H1 (cell line): Measurements from ENCODE around the gene ITGA5. TPM values are rescaled to one million over a fixed set of nuclear protein-coding genes. Genes with fewer than 3 reads are reported as not detected.

Source experiments
- CTCF ChIA-PET: fragments of 300-600 bp; sonication (Branson Sonifier 250); formaldehyde crosslinking; loops from one replicate; lab custom pipeline; 2021; ENCODE audit not compliant: partially characterized antibody; lab: Charles Lee
- POLR2A ChIA-PET: fragments of 300-600 bp; sonication (Branson Sonifier 250); formaldehyde crosslinking; loops from one replicate; lab custom pipeline; 2021; ENCODE audit warnings: inconsistent platforms; ENCODE audit not compliant: partially characterized antibody; lab: Charles Lee
- DNase-seq, 2 experiments: peaks; one replicate each; pipeline versions ENCODE4 v3.0.0 to v3.0.0-alpha.2; 2010 to 2022; ENCODE audit warnings: low spot score in 2 of 2, low read depth in 1 of 2, mixed read lengths in 1 of 2
- FAIRE-seq: peaks from 2 replicates; lab custom pipeline; 2011; peaks lifted over from hg19 to GRCh38; lab: Jason Lieb, UNC
- H2AFZ ChIP-seq: 2 replicates; pipeline ENCODE4 v1.8.1; 2012; ENCODE audit warnings: low read length, inconsistent platforms
- H2AK5ac ChIP-seq: 2 replicates; pipeline ENCODE4 v1.6.1; 2013; ENCODE audit warnings: low read depth, low read length
- H2BK120ac ChIP-seq: replicated peaks from 2 replicates; pipeline ENCODE3; 2013; ENCODE audit warnings: low read depth, low read length, inconsistent platforms
- H2BK12ac ChIP-seq: 2 replicates; pipeline ENCODE4 v1.6.1; 2013; ENCODE audit warnings: low read depth, low read length
- H2BK15ac ChIP-seq: 2 replicates; pipeline ENCODE4 v1.6.1; 2013; ENCODE audit warnings: low read length
- H2BK20ac ChIP-seq: 2 replicates; pipeline ENCODE4 v1.6.1; 2013; ENCODE audit warnings: low read length
- H2BK5ac ChIP-seq: 2 replicates; pipeline ENCODE4 v1.6.1; 2013; ENCODE audit warnings: low read depth, low read length
- H3K14ac ChIP-seq: 2 replicates; pipeline ENCODE4 v1.6.1; 2013; ENCODE audit warnings: inconsistent platforms; ENCODE audit not compliant: insufficient read length
- H3K18ac ChIP-seq: 2 replicates; pipeline ENCODE4 v1.6.1; 2013; ENCODE audit warnings: low read length; ENCODE audit errors: extremely low read depth
- H3K23ac ChIP-seq: 2 replicates; pipeline ENCODE4 v1.6.1; 2013; ENCODE audit warnings: inconsistent platforms; ENCODE audit not compliant: insufficient read length
- H3K23me2 ChIP-seq: 2 replicates; pipeline ENCODE4 v1.6.1; 2013; ENCODE audit warnings: low read depth, low read length
- H3K27ac ChIP-seq: 2 replicates; pipeline ENCODE4 v1.6.1; 2011; ENCODE audit warnings: low read depth, low read length, inconsistent platforms
- H3K27me3 ChIP-seq, 4 experiments: replicated peaks in 1 of 4; 1 replicate in 1 of 4; 2 replicates in 3 of 4; pipeline versions ENCODE4 v1.6.1 to v1.8.1; 2011 to 2013; ENCODE audit warnings: low read length in 3 of 4, mild to moderate bottlenecking in 3 of 4, inconsistent platforms in 2 of 4, mixed read lengths in 2 of 4, moderate library complexity in 1 of 4; ENCODE audit not compliant: control insufficient read depth in 3 of 4, insufficient read depth in 3 of 4; ENCODE audit errors: extremely low read depth in 1 of 4
- H3K36me3 ChIP-seq, 4 experiments: 2 replicates each; pipeline versions ENCODE4 v1.6.1 to v1.8.1; 2011 to 2013; ENCODE audit warnings: mild to moderate bottlenecking in 4 of 4, low read length in 3 of 4, moderate library complexity in 2 of 4, control low read depth in 1 of 4, inconsistent platforms in 1 of 4; ENCODE audit not compliant: insufficient read depth in 4 of 4, control insufficient read depth in 2 of 4
- H3K4ac ChIP-seq: replicated peaks from 2 replicates; pipeline ENCODE3; 2013; ENCODE audit warnings: low read length, low read depth, mixed read lengths, inconsistent platforms; ENCODE audit not compliant: insufficient read length
- H3K4me1 ChIP-seq, 4 experiments: replicated peaks in 1 of 4; 1 replicate in 1 of 4; 2 replicates in 3 of 4; pipeline versions ENCODE4 v1.6.1 to v1.8.1; 2011 to 2013; ENCODE audit warnings: low read length in 3 of 4, inconsistent platforms in 2 of 4, mixed read lengths in 1 of 4; ENCODE audit not compliant: insufficient read depth in 4 of 4, control insufficient read depth in 3 of 4
- H3K4me2 ChIP-seq, 2 experiments: 2 replicates each; pipeline versions ENCODE4 v1.6.1 to v1.8.1; 2011 to 2013; ENCODE audit warnings: low read depth in 2 of 2, low read length in 2 of 2, control low read depth in 1 of 2, inconsistent platforms in 1 of 2, mild to moderate bottlenecking in 1 of 2; ENCODE audit not compliant: insufficient read depth in 1 of 2
- H3K4me3 ChIP-seq, 4 experiments: fragments of 200-600, 300-600 bp in 1 of 4; sonication (generic), shearing (Covaris generic), sonication (Bioruptor Twin) in 1 of 4; 2 replicates each; pipeline versions ENCODE4 v1.5.1 to v1.8.1; 2011 to 2016; ENCODE audit warnings: low read length in 4 of 4, low read depth in 3 of 4, control low read depth in 2 of 4, inconsistent platforms in 2 of 4, mild to moderate bottlenecking in 2 of 4, mixed read lengths in 1 of 4, moderate library complexity in 1 of 4; ENCODE audit not compliant: insufficient read depth in 2 of 4; ENCODE audit errors: extremely low read depth in 1 of 4
- H3K56ac ChIP-seq: replicated peaks from 2 replicates; pipeline ENCODE3; 2013; ENCODE audit warnings: low read depth, mild to moderate bottlenecking, mixed read lengths, low read length, inconsistent platforms; ENCODE audit not compliant: insufficient read length
- H3K79me1 ChIP-seq: 2 replicates; pipeline ENCODE4 v1.6.1; 2013; ENCODE audit warnings: low read depth, low read length, control low read depth
- H3K79me2 ChIP-seq, 2 experiments: 2 replicates each; pipeline versions ENCODE4 v1.6.1 to v1.8.1; 2012 to 2013; ENCODE audit warnings: low read length in 2 of 2, mild to moderate bottlenecking in 2 of 2, inconsistent platforms in 1 of 2; ENCODE audit not compliant: insufficient read depth in 2 of 2, control insufficient read depth in 1 of 2
- H3K9ac ChIP-seq, 4 experiments: replicated peaks in 1 of 4; 1 replicate in 1 of 4; 2 replicates in 3 of 4; pipeline versions ENCODE4 v1.6.1 to v1.8.1; 2011 to 2013; ENCODE audit warnings: low read depth in 3 of 4, low read length in 3 of 4, control low read depth in 2 of 4, mild to moderate bottlenecking in 2 of 4, moderate library complexity in 2 of 4, inconsistent platforms in 1 of 4; ENCODE audit errors: extremely low read depth in 1 of 4
- H3K9me3 ChIP-seq, 2 experiments: 2 replicates each; pipeline versions ENCODE4 v1.6.1 to v1.8.1; 2012 to 2013; ENCODE audit warnings: mild to moderate bottlenecking in 2 of 2, moderate library complexity in 2 of 2, control low read depth in 1 of 2, inconsistent platforms in 1 of 2, low read depth in 1 of 2, low read length in 1 of 2, mixed read lengths in 1 of 2; ENCODE audit not compliant: insufficient read depth in 2 of 2
- H4K20me1 ChIP-seq, 2 experiments: replicated peaks in 1 of 2; 2 replicates each; pipeline versions ENCODE3 to v1.8.1; 2011 to 2013; ENCODE audit warnings: inconsistent platforms in 2 of 2, low read length in 2 of 2, mild to moderate bottlenecking in 1 of 2; ENCODE audit not compliant: insufficient read depth in 2 of 2, control insufficient read depth in 1 of 2
- H4K5ac ChIP-seq: 2 replicates; pipeline ENCODE4 v1.6.1; 2013; ENCODE audit warnings: low read length, low read depth, mixed read lengths, inconsistent platforms; ENCODE audit not compliant: insufficient read length
- H4K8ac ChIP-seq: 2 replicates; pipeline ENCODE4 v1.8.0; 2013; ENCODE audit warnings: mild to moderate bottlenecking, moderate library complexity, low read length, inconsistent platforms; ENCODE audit not compliant: insufficient read depth; ENCODE audit errors: extremely low read depth
- H4K91ac ChIP-seq: replicated peaks from 2 replicates; pipeline ENCODE3; 2013; ENCODE audit warnings: low read length, mixed read lengths, inconsistent platforms; ENCODE audit not compliant: insufficient read length
- CBX5 ChIP-seq: fragments of 300-800, 300-1000 bp; sonication (generic); IDR thresholded peaks from 2 replicates; pipeline ENCODE4 v1.7.1; 2016; ENCODE audit warnings: antibody characterized with exemption, low read length, low read depth
- EZH2 ChIP-seq: fragments of 200-600 bp; sonication (generic); IDR thresholded peaks from 2 replicates; pipeline ENCODE4 v1.7.1; 2012; ENCODE audit warnings: low read depth, mild to moderate bottlenecking, moderate library complexity, low read length, inconsistent platforms; ENCODE audit not compliant: severe bottlenecking
- JUN ChIP-seq: IDR thresholded peaks from 2 replicates; pipeline ENCODE4 v1.6.1; 2011; ENCODE audit warnings: low read depth, mild to moderate bottlenecking, improper control_type of control experiment, low read length
- KDM5A ChIP-seq: fragments of 200-600 bp; IDR thresholded peaks from 2 replicates; pipeline ENCODE4 v1.7.1; 2012; ENCODE audit warnings: mild to moderate bottlenecking, low read length, inconsistent platforms, mixed read lengths
- MAFK ChIP-seq: IDR thresholded peaks from 2 replicates; pipeline ENCODE4 v1.6.1; 2012; ENCODE audit warnings: low read depth, mild to moderate bottlenecking, improper control_type of control experiment, low read length
- POLR2AphosphoS5 ChIP-seq: IDR thresholded peaks from 2 replicates; pipeline ENCODE4 v1.6.1; 2011; ENCODE audit warnings: low read depth, low read length
- POU5F1 ChIP-seq: IDR thresholded peaks from 2 replicates; pipeline ENCODE4 v1.6.1; 2011; ENCODE audit warnings: low read depth, mild to moderate bottlenecking, low read length, moderate library complexity
- SP1 ChIP-seq: IDR thresholded peaks from 2 replicates; pipeline ENCODE4 v1.6.1; 2011; ENCODE audit warnings: low read depth, low read length
- SUZ12 ChIP-seq: fragments of 200-600 bp; sonication (generic); IDR thresholded peaks from 2 replicates; pipeline ENCODE4 v1.6.1; 2012; ENCODE audit warnings: mild to moderate bottlenecking, inconsistent platforms, low read length, moderate library complexity, mixed read lengths
- ZNF274 ChIP-seq: IDR thresholded peaks from 2 replicates; pipeline ENCODE4 v1.7.0; 2012; ENCODE audit warnings: low read length, borderline replicate concordance; ENCODE audit errors: extremely low read depth
- WGBS, 2 experiments: shearing (Covaris generic) in 1 of 2; methylation state at CpG; one replicate each; pipeline versions ENCODE4 v1.1.6 to v1.1.7; 2013 to 2015; ENCODE audit warnings: low lambda C conversion rate in 2 of 2, mixed read lengths in 2 of 2, inconsistent platforms in 1 of 2, low coverage in 1 of 2, missing lambda C conversion rate in 1 of 2; ENCODE audit not compliant: insufficient replicate concordance in 2 of 2, insufficient coverage in 1 of 2, insufficient read length in 1 of 2; ENCODE audit errors: extremely low coverage in 1 of 2, missing lambda C conversion rate in 1 of 2; 5-methylcytosine and 5-hydroxymethylcytosine counted together
- polyA plus RNA-seq, 7 experiments: library from polyadenylated mRNA; depleted of rRNA in 3 of 7; stranded (reverse) in 5 of 7; unstranded in 2 of 7; fragments of >200 nt in 5 of 7; fragments of 200-250 nt in 2 of 7; gene quantifications; 1 replicate in 5 of 7; 2 replicates in 1 of 7; 4 replicates in 1 of 7; pipeline versions ENCODE4 v1.2.1 to v1.2.3, GENCODE V29; 2011 to 2013; ENCODE audit warnings: missing spikeins in 2 of 7, mixed read lengths in 2 of 7
- total RNA-seq: library from RNA; stranded (reverse); fragmentation: NEBNext Ultra II Directional; extraction: Animal tissue kit (Norgen Biotek cat#: 25700); gene quantifications from 2 replicates; pipeline ENCODE4 v1.2.1, GENCODE V29; 2021
- TF ChIP-seq, protein P1 (sequence below): IDR thresholded peaks from 2 replicates; pipeline ENCODE4 v1.6.1; 2012; ENCODE audit warnings: low read length, inconsistent platforms

Gene ITGA5
- total and polyA plus RNA-seq, 2 of the 8 experiments (the other 6 are each of a cell fraction or from before 2014, with no cell fraction given) = 11.6 to 19.4 TPM

DNA sequence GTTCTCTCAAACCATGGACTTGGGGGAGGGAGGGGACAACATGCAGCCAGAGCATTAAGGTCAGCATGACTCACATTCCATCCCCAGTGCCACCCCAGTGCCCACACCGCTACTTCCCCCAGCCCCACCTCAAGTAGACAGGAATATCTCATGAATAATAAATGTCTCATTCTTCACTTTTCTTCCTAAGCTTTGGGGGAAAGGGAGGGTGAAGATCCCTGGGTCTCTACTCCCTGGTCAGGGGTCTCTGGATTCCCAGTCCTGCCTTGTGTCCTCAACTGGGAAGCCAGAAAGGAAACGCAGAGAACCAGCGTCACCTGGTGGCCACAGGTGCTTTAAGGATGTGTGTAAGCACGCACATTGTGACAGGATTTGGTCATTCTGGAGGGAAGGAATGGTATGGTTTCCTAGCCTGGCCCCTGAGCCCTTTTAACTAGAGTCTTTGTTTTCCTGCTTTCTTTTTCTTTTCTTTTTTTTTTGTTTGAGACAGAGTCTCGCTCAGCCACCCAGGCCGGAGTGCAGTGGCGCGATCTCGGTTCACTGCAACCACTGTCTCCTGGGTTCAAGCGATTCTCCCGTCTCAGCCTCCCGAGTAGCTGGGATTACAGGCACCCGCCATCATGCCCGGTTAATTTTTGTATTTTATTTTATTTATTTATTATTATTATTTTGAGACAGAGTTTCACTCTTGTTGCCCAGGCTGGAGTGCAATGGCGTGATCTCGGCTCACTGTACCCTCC lies 58.2 kb downstream of the ITGA5 start:
- no peaks in the 10 kb centered on the region; a peak in 1 of 7 replicates for H3K27me3 ChIP-seq
- WGBS, 2 experiments = 58% methylated on average over 16 of the region's 16 CpGs; no CpG with 5 or more reads in 1 of the 2 experiments
- no peak overlapping the region for H2BK12ac ChIP-seq
- H4K8ac ChIP-seq = no peak overlapping the region
- peak overlapping the region; percentile 36; the same call in 1 of the 2 replicates for H2BK15ac ChIP-seq
- no peak overlapping the region for H2BK5ac ChIP-seq
- no peak overlapping the region for H3K14ac ChIP-seq
- H3K23me2 ChIP-seq = peaks cover 13% of the 10 kb centered on the region
- no peaks in the 10 kb centered on the region for H3K9me3 ChIP-seq
- no peaks in the 10 kb centered on the region for H4K20me1 ChIP-seq
- H2AK5ac ChIP-seq = no peak overlapping the region
- no peaks in the 10 kb centered on the region for H3K79me1 ChIP-seq
- no peak overlapping the region for H3K18ac ChIP-seq
- H3K4ac ChIP-seq = no peak overlapping the region
- no peaks in the 10 kb centered on the region for H3K79me2 ChIP-seq
- no peak overlapping the region for H3K9ac ChIP-seq
- peak; percentile 66 to 93 for DNase-seq
- H4K5ac ChIP-seq = no peak overlapping the region
- ChIA-PET POLR2A (interaction anchor here (0.6 to 9.2 kb wide), 12 partner anchors 10 to 143 kb away, joined by 3 to 133 read pairs (median 5); partner anchors contain the start of genes CBX5, COPZ1 and HNRNPA1), CTCF (interaction anchor here (0.7 to 9.2 kb wide), 28 partner anchors 10 to 225 kb away, joined by 3 to 348 read pairs (median 7); partner anchors contain the start of genes COPZ1, NFE2 and ZNF385A)
- no peak overlapping the region for H2AFZ ChIP-seq
- no peak overlapping the region for H3K23ac ChIP-seq
- no peaks in the 10 kb centered on the region for H3K36me3 ChIP-seq
- no peak overlapping the region for H3K27ac ChIP-seq
- H4K91ac ChIP-seq = no peak overlapping the region
- H3K56ac ChIP-seq = no peak overlapping the region
- no peak overlapping the region for H3K4me3 ChIP-seq
- peak; percentile 69 for FAIRE-seq
- H3K4me1 ChIP-seq = peaks cover 8 to 25% (median 14%) of the 10 kb centered on the region in 4 experiments
- no peak overlapping the region for H2BK120ac ChIP-seq
- H3K4me2 ChIP-seq = no peak overlapping the region
- 0 out of 2 replicates have a peak overlapping the region, but pooled peaks have one; percentile 0 for H2BK20ac ChIP-seq
- no peak for TF ChIP-seq SUZ12
- TF ChIP-seq ZNF274 = no peak
- TF ChIP-seq MAFK = no peak
- TF ChIP-seq JUN = no peak
- no peak for TF ChIP-seq KDM5A
- no peak for TF ChIP-seq POLR2AphosphoS5
- TF ChIP-seq SP1 = no peak
- TF ChIP-seq CBX5 = no peak
- TF ChIP-seq, protein P1, sequence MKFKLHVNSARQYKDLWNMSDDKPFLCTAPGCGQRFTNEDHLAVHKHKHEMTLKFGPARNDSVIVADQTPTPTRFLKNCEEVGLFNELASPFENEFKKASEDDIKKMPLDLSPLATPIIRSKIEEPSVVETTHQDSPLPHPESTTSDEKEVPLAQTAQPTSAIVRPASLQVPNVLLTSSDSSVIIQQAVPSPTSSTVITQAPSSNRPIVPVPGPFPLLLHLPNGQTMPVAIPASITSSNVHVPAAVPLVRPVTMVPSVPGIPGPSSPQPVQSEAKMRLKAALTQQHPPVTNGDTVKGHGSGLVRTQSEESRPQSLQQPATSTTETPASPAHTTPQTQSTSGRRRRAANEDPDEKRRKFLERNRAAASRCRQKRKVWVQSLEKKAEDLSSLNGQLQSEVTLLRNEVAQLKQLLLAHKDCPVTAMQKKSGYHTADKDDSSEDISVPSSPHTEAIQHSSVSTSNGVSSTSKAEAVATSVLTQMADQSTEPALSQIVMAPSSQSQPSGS = no peak
- no peak for TF ChIP-seq EZH2
- TF ChIP-seq POU5F1 = no peak
